Panc1 (cell line): ENCODE data around the gene DDC. TPM values are rescaled to one million over a fixed set of nuclear protein-coding genes. Genes with fewer than 3 reads are reported as not detected.

ENCODE experiments used
- ATAC-seq: fragments of 200-7000 bp; cut with Tn5 transposase; 2 replicates; pipeline ENCODE4 v1.9.1; 2020; ENCODE audit warnings: mild to moderate bottlenecking, moderate library complexity
- BruUV-seq: library from RNA; stranded (reverse); fragments of 400-500 nt; replicated peaks from 2 replicates; lab custom pipeline; 2021; lab: Mats Ljungman, UMichigan
- CTCF ChIA-PET: fragments of 300-600 bp; sonication (Branson Sonifier 250); formaldehyde crosslinking; loops from one replicate; lab custom pipeline; 2022; ENCODE audit warnings: antibody characterized with exemption; lab: Charles Lee
- POLR2A ChIA-PET: fragments of 300-600 bp; sonication (Branson Sonifier 250); formaldehyde crosslinking; loops from one replicate; lab custom pipeline; 2022; ENCODE audit warnings: antibody characterized with exemption; lab: Charles Lee
- DNase-seq: peaks from one replicate; pipeline ENCODE4 v3.0.0-alpha.2; 2010; ENCODE audit warnings: low read depth, low spot score
- H3K27ac ChIP-seq: 2 replicates; pipeline ENCODE4 v1.5.1; 2011; ENCODE audit warnings: mild to moderate bottlenecking, low read length, inconsistent platforms
- H3K27me3 ChIP-seq: fragments of 200-500 bp; sonication (Bioruptor generic); 2 replicates; pipeline ENCODE4 v1.6.0; 2014; ENCODE audit warnings: low read length, inconsistent platforms; ENCODE audit not compliant: control insufficient read depth, insufficient read depth
- H3K36me3 ChIP-seq: fragments of 200-500 bp; sonication (Bioruptor generic); 2 replicates; pipeline ENCODE4 v1.5.1; 2014; ENCODE audit warnings: inconsistent platforms, mild to moderate bottlenecking, low read length, moderate library complexity; ENCODE audit not compliant: control insufficient read depth, insufficient read depth
- H3K4me1 ChIP-seq: 2 replicates; pipeline ENCODE4 v1.5.1; 2011; ENCODE audit warnings: inconsistent platforms, mild to moderate bottlenecking, low read length, moderate library complexity; ENCODE audit not compliant: control insufficient read depth, insufficient read depth
- H3K4me3 ChIP-seq, 2 experiments: 2 replicates each; pipeline ENCODE4 v1.5.1; 2011 to 2012; ENCODE audit warnings: low read depth in 2 of 2, low read length in 2 of 2, mild to moderate bottlenecking in 2 of 2, inconsistent platforms in 1 of 2, moderate library complexity in 1 of 2
- H3K9me3 ChIP-seq: fragments of 200-500 bp; sonication (Bioruptor generic); 2 replicates; pipeline ENCODE4 v1.5.1; 2014; ENCODE audit warnings: low read depth, mild to moderate bottlenecking, inconsistent platforms, low read length, moderate library complexity; ENCODE audit not compliant: control insufficient read depth, insufficient read depth
- CTCF ChIP-seq: fragments of 450-650 bp; IDR thresholded peaks from 2 replicates; pipeline ENCODE4 v1.5.1; 2017; ENCODE audit warnings: mild to moderate bottlenecking
- POLR2AphosphoS5 ChIP-seq: IDR thresholded peaks from 2 replicates; pipeline ENCODE4 v1.6.1; 2012; ENCODE audit warnings: mild to moderate bottlenecking, low read depth, low read length, moderate library complexity
- SIN3A ChIP-seq: IDR thresholded peaks from 2 replicates; pipeline ENCODE4 v1.6.1; 2012; ENCODE audit warnings: low read depth, mild to moderate bottlenecking, low read length, moderate library complexity, borderline replicate concordance; ENCODE audit not compliant: insufficient read depth
- TCF7L2 ChIP-seq: IDR thresholded peaks from 2 replicates; pipeline ENCODE4 v1.6.1; 2011; ENCODE audit warnings: mild to moderate bottlenecking, low read depth, low read length, inconsistent platforms
- in situ Hi-C: cut with HindIII; loops from 2 replicates; pipeline ENCODE4 v1.10.0; 2016; ENCODE audit warnings: low sequenced_read_pairs, low pct_unique_long_range_greater_than_20kb
- intact Hi-C: fragments of 100-400 bp; cut with micrococcal nuclease; formaldehyde crosslinking; loops from one replicate; pipeline ENCODE4 v1.10.0; 2022; ENCODE audit not compliant: unreplicated experiment
- total RNA-seq: library from RNA; stranded (reverse); gene quantifications from one replicate; pipeline ENCODE4 v1.2.1, GENCODE V29; 2021; ENCODE audit not compliant: unreplicated experiment
- TF ChIP-seq, protein P1 (sequence below), 2 experiments: IDR thresholded peaks; 2 replicates each; pipeline ENCODE4 v1.6.1; 2011 to 2012; ENCODE audit warnings: low read depth in 2 of 2, control low read depth in 1 of 2, low read length in 1 of 2, mild to moderate bottlenecking in 1 of 2, moderate library complexity in 1 of 2; ENCODE audit not compliant: insufficient read depth in 1 of 2

Gene DDC
- total RNA-seq, 1 experiment from 2014 or later: not detected

DNA sequence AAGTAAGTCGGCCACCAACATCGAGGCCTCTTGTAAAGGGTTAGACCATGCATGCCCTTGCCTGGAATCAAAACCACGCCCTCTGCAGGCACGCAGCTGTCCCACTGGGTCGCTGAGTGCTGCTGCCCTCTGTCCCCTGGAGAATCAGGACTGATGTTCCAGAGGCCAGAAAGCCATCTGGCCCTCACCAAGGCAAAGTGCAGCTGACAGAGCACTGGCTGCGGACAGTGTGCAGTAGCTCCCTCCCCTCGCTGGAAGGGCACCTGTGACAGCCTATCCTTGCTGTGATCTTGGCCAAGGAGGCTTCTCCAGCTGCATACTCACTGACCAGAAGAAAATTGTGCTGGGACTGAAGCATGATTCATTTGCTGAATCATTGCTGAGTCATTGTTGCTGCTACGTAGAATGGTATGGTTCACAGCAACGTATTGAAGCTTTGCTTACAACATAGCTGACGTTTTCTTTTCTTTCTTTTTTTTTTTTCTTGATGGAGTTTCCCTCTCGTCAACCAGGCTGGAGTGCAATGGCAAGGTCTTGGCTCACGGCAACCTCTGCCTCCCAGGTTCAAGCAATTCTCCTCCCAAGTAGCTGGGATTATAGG lies 30.4 kb downstream of the DDC start:
- no TSS peak for BruUV-seq
- DNase-seq: peak; percentile 98
- TF ChIP-seq, protein P1, sequence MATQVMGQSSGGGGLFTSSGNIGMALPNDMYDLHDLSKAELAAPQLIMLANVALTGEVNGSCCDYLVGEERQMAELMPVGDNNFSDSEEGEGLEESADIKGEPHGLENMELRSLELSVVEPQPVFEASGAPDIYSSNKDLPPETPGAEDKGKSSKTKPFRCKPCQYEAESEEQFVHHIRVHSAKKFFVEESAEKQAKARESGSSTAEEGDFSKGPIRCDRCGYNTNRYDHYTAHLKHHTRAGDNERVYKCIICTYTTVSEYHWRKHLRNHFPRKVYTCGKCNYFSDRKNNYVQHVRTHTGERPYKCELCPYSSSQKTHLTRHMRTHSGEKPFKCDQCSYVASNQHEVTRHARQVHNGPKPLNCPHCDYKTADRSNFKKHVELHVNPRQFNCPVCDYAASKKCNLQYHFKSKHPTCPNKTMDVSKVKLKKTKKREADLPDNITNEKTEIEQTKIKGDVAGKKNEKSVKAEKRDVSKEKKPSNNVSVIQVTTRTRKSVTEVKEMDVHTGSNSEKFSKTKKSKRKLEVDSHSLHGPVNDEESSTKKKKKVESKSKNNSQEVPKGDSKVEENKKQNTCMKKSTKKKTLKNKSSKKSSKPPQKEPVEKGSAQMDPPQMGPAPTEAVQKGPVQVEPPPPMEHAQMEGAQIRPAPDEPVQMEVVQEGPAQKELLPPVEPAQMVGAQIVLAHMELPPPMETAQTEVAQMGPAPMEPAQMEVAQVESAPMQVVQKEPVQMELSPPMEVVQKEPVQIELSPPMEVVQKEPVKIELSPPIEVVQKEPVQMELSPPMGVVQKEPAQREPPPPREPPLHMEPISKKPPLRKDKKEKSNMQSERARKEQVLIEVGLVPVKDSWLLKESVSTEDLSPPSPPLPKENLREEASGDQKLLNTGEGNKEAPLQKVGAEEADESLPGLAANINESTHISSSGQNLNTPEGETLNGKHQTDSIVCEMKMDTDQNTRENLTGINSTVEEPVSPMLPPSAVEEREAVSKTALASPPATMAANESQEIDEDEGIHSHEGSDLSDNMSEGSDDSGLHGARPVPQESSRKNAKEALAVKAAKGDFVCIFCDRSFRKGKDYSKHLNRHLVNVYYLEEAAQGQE (IDR thresholded peaks at IDR 0.05; ENCODE audit: insufficient read depth in 1 of 2, low read depth in 2 of 2, low read length in 1 of 2): no peak
- TF ChIP-seq CTCF (no peak; the same call in 1 of the 2 replicates), SIN3A (no peak), TCF7L2 (no peak), POLR2AphosphoS5 (no peak)
- ChIA-PET POLR2A (interaction anchor here (0.7 kb wide), 1 partner anchor 738 kb away, joined by 5 read pairs; no protein-coding TSS in a partner anchor), CTCF (interaction anchor here (0.6 kb wide), 1 partner anchor 9 kb away, joined by 4 read pairs; no protein-coding TSS in a partner anchor)
- H3K27ac ChIP-seq: peak overlapping the region; percentile 32; the same call in 1 of the 2 replicates
- H3K4me1 ChIP-seq: 0 out of 2 replicates have a peak, but pooled peaks cover 7% of the 10 kb centered on the region
- intact Hi-C loops: no loop called here
- no peaks in the 10 kb centered on the region for H3K36me3 ChIP-seq
- in situ Hi-C loops: no loop called here
- ATAC-seq: peak; percentile 92
- H3K9me3 ChIP-seq: no peaks in the 10 kb centered on the region
- no peaks in the 10 kb centered on the region for H3K27me3 ChIP-seq
- H3K4me3 ChIP-seq: peak overlapping the region in 1 of 2 experiments; percentile 39; a peak in 2 of 4 replicates

DNA sequence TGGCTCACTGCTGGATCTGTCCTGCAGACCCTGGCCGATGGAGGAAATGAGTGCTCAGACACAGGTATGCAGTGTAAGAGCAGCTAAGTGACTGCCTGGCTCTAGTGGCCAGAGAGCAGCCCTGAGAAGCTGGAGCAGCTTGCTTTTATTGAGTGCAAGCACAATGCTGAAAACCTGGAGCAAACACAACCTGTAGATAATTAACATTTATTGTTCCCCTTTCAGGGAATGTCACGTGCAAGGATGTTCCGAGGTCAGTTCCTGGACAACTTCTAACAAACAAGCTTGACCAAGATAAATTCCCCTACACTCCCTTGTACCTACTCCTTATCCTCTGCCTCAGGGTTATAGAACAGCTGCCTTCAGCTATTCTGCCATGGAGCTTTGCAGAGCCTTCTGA lies 31.3 kb downstream of the DDC start:
- H3K4me3 ChIP-seq: no peak overlapping the region
- H3K9me3 ChIP-seq: no peaks in the 10 kb centered on the region
- DNase-seq (no peak), ATAC-seq (no peak)
- in situ Hi-C loops: no loop called here
- no peak for TF ChIP-seq TCF7L2
- no peak for TF ChIP-seq CTCF
- TF ChIP-seq SIN3A: no peak
- no peak for TF ChIP-seq POLR2AphosphoS5
- TF ChIP-seq, protein P1 (IDR thresholded peaks at IDR 0.05; ENCODE audit: insufficient read depth in 1 of 2, low read depth in 2 of 2, low read length in 1 of 2): no peak
- no peaks in the 10 kb centered on the region for H3K27me3 ChIP-seq
- H3K4me1 ChIP-seq: 0 out of 2 replicates have a peak, but pooled peaks cover 7% of the 10 kb centered on the region
- no TSS peak for BruUV-seq
- CTCF ChIA-PET: interaction anchor here (0.6 kb wide), 1 partner anchor 8 kb away, joined by 4 read pairs; no protein-coding TSS in a partner anchor
- H3K27ac ChIP-seq: no peak overlapping the region
- intact Hi-C loops: no loop called here
- H3K36me3 ChIP-seq: no peaks in the 10 kb centered on the region
- POLR2A ChIA-PET: interaction anchor here (0.6 kb wide), 1 partner anchor 56 kb away, joined by 3 read pairs; no protein-coding TSS in a partner anchor
